ENCODE data around the gene CLC. TPM values are rescaled to one million over a fixed set of nuclear protein-coding genes. Genes with fewer than 3 reads are reported as not detected.

The CLC gene
- total and polyA plus RNA-seq, 2 of the 8 experiments (the other 6 are each of a cell fraction or from before 2014, with no cell fraction given) = 6.4 to 12.4 TPM

DNA sequence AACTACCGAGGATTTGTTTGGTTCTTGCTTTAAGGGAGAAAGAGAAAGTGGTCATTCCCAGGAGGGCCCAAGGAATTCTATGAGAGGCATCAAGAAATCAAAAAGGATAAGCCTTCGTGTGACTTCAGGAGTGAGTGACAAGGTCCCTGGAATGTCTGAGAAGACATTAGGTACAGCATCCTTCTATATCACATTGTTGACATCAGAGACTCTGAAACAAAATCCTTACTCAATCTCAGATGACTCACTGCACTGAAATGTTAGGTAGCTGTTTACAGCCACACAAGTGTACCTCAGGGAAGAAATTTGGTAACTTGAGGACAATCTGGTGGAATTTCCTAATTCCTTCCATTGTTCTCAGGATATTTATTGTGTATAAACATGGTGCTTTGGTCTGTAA lies 41.4 kb downstream of the CLC start (continued):
- TF ChIP-seq, protein P1, sequence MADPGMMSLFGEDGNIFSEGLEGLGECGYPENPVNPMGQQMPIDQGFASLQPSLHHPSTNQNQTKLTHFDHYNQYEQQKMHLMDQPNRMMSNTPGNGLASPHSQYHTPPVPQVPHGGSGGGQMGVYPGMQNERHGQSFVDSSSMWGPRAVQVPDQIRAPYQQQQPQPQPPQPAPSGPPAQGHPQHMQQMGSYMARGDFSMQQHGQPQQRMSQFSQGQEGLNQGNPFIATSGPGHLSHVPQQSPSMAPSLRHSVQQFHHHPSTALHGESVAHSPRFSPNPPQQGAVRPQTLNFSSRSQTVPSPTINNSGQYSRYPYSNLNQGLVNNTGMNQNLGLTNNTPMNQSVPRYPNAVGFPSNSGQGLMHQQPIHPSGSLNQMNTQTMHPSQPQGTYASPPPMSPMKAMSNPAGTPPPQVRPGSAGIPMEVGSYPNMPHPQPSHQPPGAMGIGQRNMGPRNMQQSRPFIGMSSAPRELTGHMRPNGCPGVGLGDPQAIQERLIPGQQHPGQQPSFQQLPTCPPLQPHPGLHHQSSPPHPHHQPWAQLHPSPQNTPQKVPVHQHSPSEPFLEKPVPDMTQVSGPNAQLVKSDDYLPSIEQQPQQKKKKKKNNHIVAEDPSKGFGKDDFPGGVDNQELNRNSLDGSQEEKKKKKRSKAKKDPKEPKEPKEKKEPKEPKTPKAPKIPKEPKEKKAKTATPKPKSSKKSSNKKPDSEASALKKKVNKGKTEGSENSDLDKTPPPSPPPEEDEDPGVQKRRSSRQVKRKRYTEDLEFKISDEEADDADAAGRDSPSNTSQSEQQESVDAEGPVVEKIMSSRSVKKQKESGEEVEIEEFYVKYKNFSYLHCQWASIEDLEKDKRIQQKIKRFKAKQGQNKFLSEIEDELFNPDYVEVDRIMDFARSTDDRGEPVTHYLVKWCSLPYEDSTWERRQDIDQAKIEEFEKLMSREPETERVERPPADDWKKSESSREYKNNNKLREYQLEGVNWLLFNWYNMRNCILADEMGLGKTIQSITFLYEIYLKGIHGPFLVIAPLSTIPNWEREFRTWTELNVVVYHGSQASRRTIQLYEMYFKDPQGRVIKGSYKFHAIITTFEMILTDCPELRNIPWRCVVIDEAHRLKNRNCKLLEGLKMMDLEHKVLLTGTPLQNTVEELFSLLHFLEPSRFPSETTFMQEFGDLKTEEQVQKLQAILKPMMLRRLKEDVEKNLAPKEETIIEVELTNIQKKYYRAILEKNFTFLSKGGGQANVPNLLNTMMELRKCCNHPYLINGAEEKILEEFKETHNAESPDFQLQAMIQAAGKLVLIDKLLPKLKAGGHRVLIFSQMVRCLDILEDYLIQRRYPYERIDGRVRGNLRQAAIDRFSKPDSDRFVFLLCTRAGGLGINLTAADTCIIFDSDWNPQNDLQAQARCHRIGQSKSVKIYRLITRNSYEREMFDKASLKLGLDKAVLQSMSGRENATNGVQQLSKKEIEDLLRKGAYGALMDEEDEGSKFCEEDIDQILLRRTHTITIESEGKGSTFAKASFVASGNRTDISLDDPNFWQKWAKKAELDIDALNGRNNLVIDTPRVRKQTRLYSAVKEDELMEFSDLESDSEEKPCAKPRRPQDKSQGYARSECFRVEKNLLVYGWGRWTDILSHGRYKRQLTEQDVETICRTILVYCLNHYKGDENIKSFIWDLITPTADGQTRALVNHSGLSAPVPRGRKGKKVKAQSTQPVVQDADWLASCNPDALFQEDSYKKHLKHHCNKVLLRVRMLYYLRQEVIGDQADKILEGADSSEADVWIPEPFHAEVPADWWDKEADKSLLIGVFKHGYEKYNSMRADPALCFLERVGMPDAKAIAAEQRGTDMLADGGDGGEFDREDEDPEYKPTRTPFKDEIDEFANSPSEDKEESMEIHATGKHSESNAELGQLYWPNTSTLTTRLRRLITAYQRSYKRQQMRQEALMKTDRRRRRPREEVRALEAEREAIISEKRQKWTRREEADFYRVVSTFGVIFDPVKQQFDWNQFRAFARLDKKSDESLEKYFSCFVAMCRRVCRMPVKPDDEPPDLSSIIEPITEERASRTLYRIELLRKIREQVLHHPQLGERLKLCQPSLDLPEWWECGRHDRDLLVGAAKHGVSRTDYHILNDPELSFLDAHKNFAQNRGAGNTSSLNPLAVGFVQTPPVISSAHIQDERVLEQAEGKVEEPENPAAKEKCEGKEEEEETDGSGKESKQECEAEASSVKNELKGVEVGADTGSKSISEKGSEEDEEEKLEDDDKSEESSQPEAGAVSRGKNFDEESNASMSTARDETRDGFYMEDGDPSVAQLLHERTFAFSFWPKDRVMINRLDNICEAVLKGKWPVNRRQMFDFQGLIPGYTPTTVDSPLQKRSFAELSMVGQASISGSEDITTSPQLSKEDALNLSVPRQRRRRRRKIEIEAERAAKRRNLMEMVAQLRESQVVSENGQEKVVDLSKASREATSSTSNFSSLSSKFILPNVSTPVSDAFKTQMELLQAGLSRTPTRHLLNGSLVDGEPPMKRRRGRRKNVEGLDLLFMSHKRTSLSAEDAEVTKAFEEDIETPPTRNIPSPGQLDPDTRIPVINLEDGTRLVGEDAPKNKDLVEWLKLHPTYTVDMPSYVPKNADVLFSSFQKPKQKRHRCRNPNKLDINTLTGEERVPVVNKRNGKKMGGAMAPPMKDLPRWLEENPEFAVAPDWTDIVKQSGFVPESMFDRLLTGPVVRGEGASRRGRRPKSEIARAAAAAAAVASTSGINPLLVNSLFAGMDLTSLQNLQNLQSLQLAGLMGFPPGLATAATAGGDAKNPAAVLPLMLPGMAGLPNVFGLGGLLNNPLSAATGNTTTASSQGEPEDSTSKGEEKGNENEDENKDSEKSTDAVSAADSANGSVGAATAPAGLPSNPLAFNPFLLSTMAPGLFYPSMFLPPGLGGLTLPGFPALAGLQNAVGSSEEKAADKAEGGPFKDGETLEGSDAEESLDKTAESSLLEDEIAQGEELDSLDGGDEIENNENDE (IDR thresholded peaks at IDR 0.05; ENCODE audit: insufficient replicate concordance, low read length) = no peak
- TF ChIP-seq, protein P2, sequence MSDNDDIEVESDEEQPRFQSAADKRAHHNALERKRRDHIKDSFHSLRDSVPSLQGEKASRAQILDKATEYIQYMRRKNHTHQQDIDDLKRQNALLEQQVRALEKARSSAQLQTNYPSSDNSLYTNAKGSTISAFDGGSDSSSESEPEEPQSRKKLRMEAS (IDR thresholded peaks at IDR 0.05) = no peak
- no peak for TF ChIP-seq KDM5A (IDR thresholded peaks at IDR 0.05; ENCODE audit: low read length)
